Neural progenitor cell (in vitro differentiated cells): ENCODE data around the gene ME2. TPM values are rescaled to one million over a fixed set of nuclear protein-coding genes. Genes with fewer than 3 reads are reported as not detected.

ENCODE experiments used
- DNase-seq: peaks from one replicate; pipeline ENCODE4 v3.0.0-alpha.2; 2016; ENCODE audit warnings: low spot score
- H2AFZ ChIP-seq: fragments of 200-600 bp; sonication (generic); replicated peaks from 2 replicates; pipeline ENCODE4 v1.6.1; 2016; ENCODE audit warnings: antibody characterized with exemption
- H3F3A ChIP-seq: fragments of 200-600 bp; sonication (generic); 2 replicates; pipeline ENCODE4 v1.6.1; 2016; ENCODE audit warnings: antibody characterized with exemption, low read depth
- H3K27ac ChIP-seq: fragments of 200-600 bp; sonication (generic); 2 replicates; pipeline ENCODE4 v1.5.1; 2016; ENCODE audit warnings: mild to moderate bottlenecking
- H3K27me3 ChIP-seq: fragments of 200-600 bp; sonication (generic); 2 replicates; pipeline ENCODE4 v1.6.1; 2016; ENCODE audit warnings: mild to moderate bottlenecking, moderate library complexity
- H3K36me3 ChIP-seq: fragments of 200-600 bp; sonication (generic); 2 replicates; pipeline ENCODE4 v1.5.1; 2016
- H3K4me1 ChIP-seq: fragments of 200-600 bp; sonication (generic); 2 replicates; pipeline ENCODE4 v1.6.1; 2016; ENCODE audit warnings: mixed run types
- H3K4me2 ChIP-seq: fragments of 200-600 bp; sonication (generic); 2 replicates; pipeline ENCODE4 v1.6.1; 2016
- H3K4me3 ChIP-seq: fragments of 200-600 bp; sonication (generic); 2 replicates; pipeline ENCODE4 v1.5.1; 2016
- H3K79me2 ChIP-seq: fragments of 200-600 bp; sonication (generic); 2 replicates; pipeline ENCODE4 v1.6.1; 2016; ENCODE audit warnings: low read depth
- H3K9ac ChIP-seq: fragments of 200-600 bp; sonication (generic); 2 replicates; pipeline ENCODE4 v1.6.1; 2016
- H3K9me3 ChIP-seq: fragments of 200-600 bp; sonication (generic); 2 replicates; pipeline ENCODE4 v1.5.1; 2016; ENCODE audit warnings: low read depth
- H4K20me1 ChIP-seq: fragments of 200-600 bp; sonication (generic); 2 replicates; pipeline ENCODE4 v1.6.1; 2016; ENCODE audit warnings: low read depth
- H3K27ac Mint-ChIP-seq: 3 replicates; pipeline ENCODE4 v1.8.0; 2021; ENCODE audit warnings: mixed read lengths
- H3K27me3 Mint-ChIP-seq: 2 replicates; pipeline ENCODE4 v1.8.0; 2022; ENCODE audit warnings: low read depth, mild to moderate bottlenecking, inconsistent platforms, moderate library complexity, mixed read lengths; ENCODE audit not compliant: insufficient read depth
- H3K36me3 Mint-ChIP-seq: 3 replicates; pipeline ENCODE4 v1.8.0; 2021; ENCODE audit warnings: mixed read lengths
- H3K4me1 Mint-ChIP-seq: 3 replicates; pipeline ENCODE4 v1.8.0; 2021; ENCODE audit warnings: mixed read lengths
- H3K4me3 Mint-ChIP-seq: 3 replicates; pipeline ENCODE4 v1.8.0; 2021; ENCODE audit warnings: mild to moderate bottlenecking, moderate library complexity, mixed read lengths
- H3K9me3 Mint-ChIP-seq: 3 replicates; pipeline ENCODE4 v1.8.0; 2020; ENCODE audit warnings: mixed read lengths
- CTCF ChIP-seq: fragments of 200-600 bp; sonication (generic); IDR thresholded peaks from 2 replicates; pipeline ENCODE4 v1.5.1; 2017; ENCODE audit warnings: antibody characterized with exemption, mild to moderate bottlenecking
- EZH2 ChIP-seq: fragments of 200-600 bp; sonication (generic); IDR thresholded peaks from 2 replicates; pipeline ENCODE4 v1.6.1; 2017; ENCODE audit warnings: antibody characterized with exemption, mild to moderate bottlenecking, moderate library complexity
- EZH2phosphoT487 ChIP-seq: fragments of 200-600 bp; sonication (generic); IDR thresholded peaks from 2 replicates; pipeline ENCODE4 v1.6.1; 2017; ENCODE audit warnings: antibody characterized with exemption
- total RNA-seq: library from RNA; depleted of rRNA; stranded (reverse); fragments of >200 nt; gene quantifications from 2 replicates; pipeline ENCODE4 v1.2.3, GENCODE V29; 2015; ENCODE audit warnings: low replicate concordance

Gene ME2
- total RNA-seq, 1 donor from 2014 or later = 129 TPM

DNA sequence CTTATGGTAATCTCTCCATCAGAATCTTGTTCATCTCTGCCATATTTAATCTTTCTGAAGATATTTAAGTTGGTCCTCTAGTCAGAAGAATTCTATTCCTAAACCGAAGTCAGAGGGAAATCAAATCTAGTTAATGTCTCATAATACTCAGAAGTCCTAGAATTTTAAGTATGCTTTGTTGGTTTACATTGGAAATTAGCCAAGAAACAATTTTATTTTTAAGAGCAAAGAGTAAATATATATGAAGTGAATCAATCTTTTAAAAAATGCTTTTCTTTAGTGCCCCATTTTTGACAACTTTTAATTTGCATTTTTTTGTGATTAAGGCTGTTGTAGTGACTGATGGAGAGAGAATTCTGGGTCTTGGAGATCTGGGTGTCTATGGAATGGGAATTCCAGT is 38.1 kb downstream of the ME2 start:
- H3K36me3 Mint-ChIP-seq = peaks cover 36% of the 10 kb centered on the region
- no peaks in the 10 kb centered on the region for H3F3A ChIP-seq

GRCh38 chr18:50918153-50918552 is 39.2 kb downstream of the ME2 start:
- Histone ChIP-seq H3K79me2 (no peaks in the 10 kb centered on the region), H3K27me3 (no peaks in the 10 kb centered on the region), H3K4me2 (no peak overlapping the region), H3K27ac (no peak overlapping the region), H2AFZ (no peak overlapping the region), H3K36me3 (peaks cover 16% of the 10 kb centered on the region), H3F3A (no peaks in the 10 kb centered on the region), H3K9me3 (no peaks in the 10 kb centered on the region), H3K9ac (no peak overlapping the region), H3K4me1 (no peaks in the 10 kb centered on the region), H3K4me3 (no peak overlapping the region), H4K20me1 (no peaks in the 10 kb centered on the region)
- Mint-ChIP-seq H3K4me1 (no peaks in the 10 kb centered on the region), H3K9me3 (peaks cover under 1% of the 10 kb centered on the region), H3K36me3 (peaks cover 43% of the 10 kb centered on the region), H3K27me3 (no peaks in the 10 kb centered on the region), H3K27ac (no peak overlapping the region), H3K4me3 (no peak overlapping the region)
- DNase-seq = no peak
- TF ChIP-seq CTCF = no peak
- TF ChIP-seq EZH2 = no peak
- TF ChIP-seq EZH2phosphoT487 = no peak

More for the DNA sequence above, 38.1 kb downstream of the ME2 start:
- Histone ChIP-seq H3K36me3 (peaks cover 14% of the 10 kb centered on the region), H4K20me1 (no peaks in the 10 kb centered on the region), H3K27me3 (no peaks in the 10 kb centered on the region), H3K4me3 (no peak overlapping the region), H3K79me2 (no peaks in the 10 kb centered on the region), H3K4me1 (no peaks in the 10 kb centered on the region), H3K9me3 (no peaks in the 10 kb centered on the region), H3K27ac (no peak overlapping the region), H2AFZ (no peak overlapping the region), H3K9ac (no peak overlapping the region), H3K4me2 (no peak overlapping the region)
- H3K27ac Mint-ChIP-seq = no peak overlapping the region
- H3K4me1 Mint-ChIP-seq = no peaks in the 10 kb centered on the region
- DNase-seq = no peak
- no peaks in the 10 kb centered on the region for H3K9me3 Mint-ChIP-seq
- no peaks in the 10 kb centered on the region for H3K27me3 Mint-ChIP-seq
- H3K4me3 Mint-ChIP-seq = no peak overlapping the region
- TF ChIP-seq EZH2 (no peak), EZH2phosphoT487 (no peak), CTCF (no peak)

DNA sequence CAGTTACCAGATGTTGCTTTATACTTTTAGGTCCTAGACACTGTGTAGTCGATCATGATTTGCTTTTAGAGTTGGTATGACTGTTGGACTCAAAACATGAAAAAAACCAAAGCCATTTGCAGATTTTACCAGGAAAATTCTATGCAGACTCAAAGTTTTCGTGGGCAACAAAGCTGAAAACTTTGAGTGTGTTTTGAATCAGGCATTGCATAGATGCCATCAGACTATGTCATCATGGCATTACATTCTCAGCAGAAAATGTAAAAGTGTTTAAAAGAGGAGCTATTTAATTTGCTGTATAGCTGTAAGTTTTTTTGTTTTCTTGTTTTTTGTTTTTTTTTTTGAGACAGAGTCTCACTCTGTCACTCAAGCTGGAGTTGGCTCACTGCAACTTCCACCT is 45.5 kb downstream of the ME2 start:
- TF ChIP-seq EZH2 = no peak
- TF ChIP-seq EZH2phosphoT487 = no peak
- no peak for TF ChIP-seq CTCF
- Histone ChIP-seq H3K27me3 (no peaks in the 10 kb centered on the region), H4K20me1 (no peaks in the 10 kb centered on the region), H3K4me1 (no peaks in the 10 kb centered on the region), H3K9me3 (no peaks in the 10 kb centered on the region), H3K79me2 (no peaks in the 10 kb centered on the region), H2AFZ (no peak overlapping the region), H3K27ac (no peak overlapping the region), H3K36me3 (peaks cover 47% of the 10 kb centered on the region), H3K4me3 (no peak overlapping the region), H3F3A (no peaks in the 10 kb centered on the region), H3K4me2 (no peak overlapping the region), H3K9ac (no peak overlapping the region)
- Mint-ChIP-seq H3K27me3 (peaks cover 2% of the 10 kb centered on the region), H3K4me1 (no peaks in the 10 kb centered on the region), H3K27ac (no peak overlapping the region), H3K36me3 (peaks cover 66% of the 10 kb centered on the region), H3K4me3 (no peak overlapping the region), H3K9me3 (peaks cover 19% of the 10 kb centered on the region)
- DNase-seq = no peak

- TF ChIP-seq CTCF (no peak), EZH2 (no peak), EZH2phosphoT487 (no peak)
- no peaks in the 10 kb centered on the region for H3K4me1 Mint-ChIP-seq
- H3K9me3 ChIP-seq = no peaks in the 10 kb centered on the region
- no peaks in the 10 kb centered on the region for H3K4me1 ChIP-seq
- H3K27ac Mint-ChIP-seq = no peak overlapping the region
- no peak overlapping the region for H3K4me3 ChIP-seq
- no peaks in the 10 kb centered on the region for H3F3A ChIP-seq
- H3K79me2 ChIP-seq = no peaks in the 10 kb centered on the region
- peaks cover 56% of the 10 kb centered on the region for H3K36me3 Mint-ChIP-seq
- no peak overlapping the region for H3K4me2 ChIP-seq
- peaks cover 19% of the 10 kb centered on the region for H3K9me3 Mint-ChIP-seq
- no peak overlapping the region for H3K9ac ChIP-seq
- no peak for DNase-seq
- H3K4me3 Mint-ChIP-seq = no peak overlapping the region
- H3K27me3 ChIP-seq = no peaks in the 10 kb centered on the region
- no peak overlapping the region for H2AFZ ChIP-seq
- H4K20me1 ChIP-seq = no peaks in the 10 kb centered on the region
- peaks cover 2% of the 10 kb centered on the region for H3K27me3 Mint-ChIP-seq
- H3K27ac ChIP-seq = no peak overlapping the region
- H3K36me3 ChIP-seq = peaks cover 47% of the 10 kb centered on the region
Observed at GRCh38 chr18:50926521-50926920, 47.6 kb downstream of the ME2 start.
